Endothelial cell of umbilical vein (primary cell): ENCODE measurements around the gene YBX3. TPM values are rescaled to one million over a fixed set of nuclear protein-coding genes. Genes with fewer than 3 reads are reported as not detected.

Experiments used
- BruUV-seq: library from RNA; stranded (reverse); fragments of 400-500 nt; replicated peaks from 2 replicates; lab custom pipeline; 2021; lab: Mats Ljungman, UMichigan
- CTCF ChIA-PET: fragments of 300-600, 350-600 bp; sonication (Branson Sonifier 250); formaldehyde crosslinking; loops from one replicate; lab custom pipeline; 2021; ENCODE audit warnings: antibody characterized with exemption, inconsistent platforms; lab: Charles Lee
- POLR2A ChIA-PET: fragments of 300-600, 350-600 bp; sonication (Branson Sonifier 250); formaldehyde crosslinking; loops from one replicate; lab custom pipeline; 2021; ENCODE audit warnings: antibody characterized with exemption, inconsistent platforms; lab: Charles Lee
- DNase-seq: peaks from one replicate; pipeline ENCODE4 v3.0.0-alpha.2; 2011; ENCODE audit warnings: low read depth, low spot score
- FAIRE-seq: peaks from 2 replicates; lab custom pipeline; 2011; peaks lifted over from hg19 to GRCh38; lab: Jason Lieb, UNC
- H2AFZ ChIP-seq: 2 replicates; pipeline ENCODE4 v1.6.0; 2012; ENCODE audit warnings: low read depth, low read length, control low read depth, inconsistent platforms
- H3K27ac ChIP-seq: 2 replicates; pipeline ENCODE4 v1.5.1; 2011; ENCODE audit warnings: low read depth, mild to moderate bottlenecking, control low read depth, low read length, moderate library complexity; ENCODE audit not compliant: insufficient read depth
- H3K27me3 ChIP-seq, 2 experiments: 2 replicates each; pipeline versions ENCODE4 v1.6.0 to v1.6.1; 2011; ENCODE audit warnings: low read length in 2 of 2, mixed read lengths in 1 of 2; ENCODE audit not compliant: control insufficient read depth in 2 of 2, insufficient read depth in 2 of 2
- H3K36me3 ChIP-seq, 2 experiments: 2 replicates in 1 of 2; 3 replicates in 1 of 2; pipeline ENCODE4 v1.5.1; 2011; ENCODE audit warnings: low read length in 2 of 2, mild to moderate bottlenecking in 1 of 2, moderate library complexity in 1 of 2; ENCODE audit not compliant: control insufficient read depth in 2 of 2, insufficient read depth in 2 of 2; ENCODE audit errors: extremely low read depth in 1 of 2
- H3K4me1 ChIP-seq: 3 replicates; pipeline ENCODE4 v1.5.1; 2011; ENCODE audit warnings: mild to moderate bottlenecking, low read length; ENCODE audit not compliant: control insufficient read depth, insufficient read depth; ENCODE audit errors: extremely low read depth
- H3K4me2 ChIP-seq: 2 replicates; pipeline ENCODE4 v1.6.1; 2011; ENCODE audit warnings: low read length, control low read depth, mixed read lengths; ENCODE audit not compliant: insufficient read depth
- H3K4me3 ChIP-seq, 3 experiments: fragments of 200-600 bp in 1 of 3; sonication (generic), shearing (Covaris generic) in 1 of 3; replicated peaks in 1 of 3; 2 replicates each; pipeline ENCODE4 v1.5.1; 2011 to 2016; ENCODE audit warnings: control low read depth in 3 of 3, low read length in 3 of 3, mild to moderate bottlenecking in 2 of 3, inconsistent platforms in 1 of 3, low read depth in 1 of 3, moderate library complexity in 1 of 3; ENCODE audit not compliant: insufficient read depth in 1 of 3
- H3K79me2 ChIP-seq: 2 replicates; pipeline ENCODE4 v1.6.0; 2012; ENCODE audit warnings: low read length, inconsistent platforms; ENCODE audit not compliant: control insufficient read depth, insufficient read depth
- H3K9ac ChIP-seq: replicated peaks from 2 replicates; pipeline ENCODE3; 2011; ENCODE audit warnings: low read length, control low read depth; ENCODE audit not compliant: insufficient read depth; ENCODE audit errors: extremely low read depth
- H3K9me1 ChIP-seq: replicated peaks from 3 replicates; pipeline ENCODE4 v1.6.0; 2011; ENCODE audit warnings: mild to moderate bottlenecking, low read length; ENCODE audit not compliant: control insufficient read depth, insufficient read depth; ENCODE audit errors: extremely low read depth
- H3K9me3 ChIP-seq: replicated peaks from 2 replicates; pipeline ENCODE4 v1.5.1; 2012; ENCODE audit warnings: low read length, inconsistent platforms; ENCODE audit not compliant: control insufficient read depth, insufficient read depth
- H4K20me1 ChIP-seq: replicated peaks from 2 replicates; pipeline ENCODE3; 2011; ENCODE audit warnings: mild to moderate bottlenecking, low read length; ENCODE audit not compliant: control insufficient read depth, insufficient read depth; ENCODE audit errors: extremely low read depth
- CTCF ChIP-seq, 2 donors: IDR thresholded peaks; 1 replicate in 1 of 2; 2 replicates in 1 of 2; pipeline ENCODE4 v1.5.1; 2011; ENCODE audit warnings: low read length in 2 of 2, mild to moderate bottlenecking in 2 of 2, moderate library complexity in 2 of 2, control low read depth in 1 of 2, inconsistent platforms in 1 of 2, low read depth in 1 of 2; ENCODE audit not compliant: insufficient read depth in 1 of 2; ENCODE audit errors: extremely low read depth in 1 of 2
- EZH2 ChIP-seq: IDR thresholded peaks from 2 replicates; pipeline ENCODE4 v1.6.1; 2012; ENCODE audit warnings: borderline replicate concordance, low read depth, mild to moderate bottlenecking, moderate library complexity, low read length, inconsistent platforms; ENCODE audit not compliant: severe bottlenecking
- FOS ChIP-seq: IDR thresholded peaks from 2 replicates; pipeline ENCODE4 v1.6.1; 2011; ENCODE audit warnings: mild to moderate bottlenecking, low read length, moderate library complexity, borderline replicate concordance; ENCODE audit not compliant: insufficient read depth
- GATA2 ChIP-seq: IDR thresholded peaks from 2 replicates; pipeline ENCODE4 v1.7.0; 2011; ENCODE audit warnings: low read depth, mild to moderate bottlenecking, moderate library complexity, mixed read lengths, low read length; ENCODE audit not compliant: insufficient read length, insufficient read depth
- JUN ChIP-seq: IDR thresholded peaks from 2 replicates; pipeline ENCODE4 v1.6.1; 2011; ENCODE audit warnings: borderline replicate concordance, low read depth; ENCODE audit not compliant: insufficient read length, insufficient read depth
- MAX ChIP-seq: IDR thresholded peaks from 2 replicates; pipeline ENCODE4 v1.6.1; 2011; ENCODE audit not compliant: insufficient read depth, insufficient read length
- MYC ChIP-seq: IDR thresholded peaks from one replicate; pipeline ENCODE4 v1.6.1; 2011; ENCODE audit warnings: mild to moderate bottlenecking, low read depth, low read length
- POLR2A ChIP-seq: IDR thresholded peaks from 2 replicates; pipeline ENCODE4 v1.6.1; 2012; ENCODE audit warnings: low read depth, mild to moderate bottlenecking, control low read depth, low read length
- POLR2AphosphoS5 ChIP-seq: IDR thresholded peaks from 2 replicates; pipeline ENCODE4 v1.6.1; 2012; ENCODE audit warnings: low read depth, mild to moderate bottlenecking, control low read depth, low read length, moderate library complexity; ENCODE audit not compliant: insufficient read depth
- dilution Hi-C: fragments of 300-500 bp; cut with MboI; formaldehyde crosslinking; loops from one replicate; pipeline ENCODE4 v1.15.0; 2019; ENCODE audit warnings: low sequenced_read_pairs; ENCODE audit not compliant: extremely low pct_ligation_motif_present
- intact Hi-C: fragments of 100-400 bp; cut with micrococcal nuclease; formaldehyde crosslinking; loops from one replicate; pipeline ENCODE4 v1.10.0; 2022
- polyA plus RNA-seq, 4 experiments: library from polyadenylated mRNA; depleted of rRNA in 3 of 4; stranded (reverse) in 3 of 4; unstranded in 1 of 4; fragments of >200 nt; gene quantifications; 2 replicates each; pipeline versions ENCODE4 v1.2.1 to v1.2.3, GENCODE V29; 2011 to 2012; ENCODE audit warnings: missing spikeins in 1 of 4
- total RNA-seq: library from RNA; stranded (reverse); gene quantifications from 2 replicates; pipeline ENCODE4 v1.2.3, GENCODE V29; 2021

YBX3 gene
- total and polyA plus RNA-seq, 2 donors (not counting 3 experiments of a cell fraction or from before 2014, with no cell fraction given) = 137 to 441 TPM

GRCh38 chr12:10697862-10698261 is 25.3 kb downstream of the YBX3 start:
- peaks cover 5 to 35% of the 10 kb centered on the region in 2 experiments for H3K36me3 ChIP-seq
- H3K9ac ChIP-seq = no peak overlapping the region
- no peak for DNase-seq
- dilution Hi-C loops (no loop called here), intact Hi-C loops (no loop called here)
- no TSS peak for BruUV-seq
- no peaks in the 10 kb centered on the region for H3K9me1 ChIP-seq
- H3K4me2 ChIP-seq = no peak overlapping the region
- no peak for FAIRE-seq
- H3K27ac ChIP-seq = no peak overlapping the region
- H3K79me2 ChIP-seq = no peaks in the 10 kb centered on the region
- H3K4me3 ChIP-seq = no peak overlapping the region
- no peak for TF ChIP-seq FOS
- no peak for TF ChIP-seq JUN
- no peak for TF ChIP-seq MAX
- no peak for TF ChIP-seq MYC
- no peak for TF ChIP-seq GATA2
- H3K9me3 ChIP-seq = no peaks in the 10 kb centered on the region
- H3K4me1 ChIP-seq = no peaks in the 10 kb centered on the region
- ChIA-PET CTCF (interaction anchor here (1.0 to 3.5 kb wide), 4 partner anchors 12 to 136 kb away, joined by 3 to 23 read pairs (median 4); no protein-coding TSS in a partner anchor), POLR2A (no interaction called here)
- H4K20me1 ChIP-seq = peaks cover 2% of the 10 kb centered on the region
- H2AFZ ChIP-seq = no peak overlapping the region
- H3K27me3 ChIP-seq = no peaks in the 10 kb centered on the region

- no peaks in the 10 kb centered on the region for H3K9me1 ChIP-seq
- H3K36me3 ChIP-seq = peaks cover 5 to 33% of the 10 kb centered on the region in 2 experiments
- TF ChIP-seq EZH2 = no peak
- TF ChIP-seq POLR2A = no peak
- no peak for TF ChIP-seq POLR2AphosphoS5
- TF ChIP-seq CTCF (IDR thresholded peaks at IDR 0.05; ENCODE audit: extremely low read depth in 1 of 2, insufficient read depth in 1 of 2, low read depth in 1 of 2, low read length in 2 of 2) = no peak
- TF ChIP-seq JUN = no peak
- no peak for TF ChIP-seq MYC
- TF ChIP-seq FOS = no peak
- no peak for TF ChIP-seq GATA2
- TF ChIP-seq MAX = no peak
- H2AFZ ChIP-seq = no peak overlapping the region
- BruUV-seq = no TSS peak
- H3K79me2 ChIP-seq = no peaks in the 10 kb centered on the region
- H3K27ac ChIP-seq = no peak overlapping the region
- H3K4me1 ChIP-seq = no peaks in the 10 kb centered on the region
- H3K9me3 ChIP-seq = no peaks in the 10 kb centered on the region
- no peak overlapping the region for H3K4me3 ChIP-seq
- FAIRE-seq = no peak
- intact Hi-C loops (no loop called here), dilution Hi-C loops (no loop called here)
- CTCF ChIA-PET = interaction anchor here (1.1 to 3.5 kb wide), 5 partner anchors 12 to 106 kb away, joined by 3 to 23 read pairs (median 3); no protein-coding TSS in a partner anchor
- H3K4me2 ChIP-seq = no peak overlapping the region
- no peak overlapping the region for H3K9ac ChIP-seq
- POLR2A ChIA-PET = no interaction called here
- H3K27me3 ChIP-seq = no peaks in the 10 kb centered on the region
- peaks cover 2% of the 10 kb centered on the region for H4K20me1 ChIP-seq
- no peak for DNase-seq
These were observed 26.0 kb downstream of the YBX3 start for GRCh38 chr12:10697156-10697555.
